Measurements from ENCODE around the gene KRT36. TPM values are rescaled to one million over a fixed set of nuclear protein-coding genes. Genes with fewer than 3 reads are reported as not detected.

Gene KRT36
- total RNA-seq, 1 experiment from 2014 or later, result not detected

- POLR2A ChIA-PET, result no interaction called here
- CTCF ChIA-PET, result interaction anchor here (0.5 to 1.0 kb wide), 4 partner anchors 9 to 1428 kb away, joined by 3 to 4 read pairs (median 3); no protein-coding TSS in a partner anchor
- Mint-ChIP-seq H3K36me3 (ENCODE audit: insufficient read depth, unreplicated experiment) (no peaks in the 10 kb centered on the region), H3K4me1 (ENCODE audit: low read depth, unreplicated experiment) (no peaks in the 10 kb centered on the region), H3K27ac (ENCODE audit: unreplicated experiment) (no peak overlapping the region), H3K4me3 (ENCODE audit: unreplicated experiment) (no peak overlapping the region), H3K9me3 (ENCODE audit: unreplicated experiment) (no peaks in the 10 kb centered on the region), H3K27me3 (ENCODE audit: insufficient read depth, unreplicated experiment) (no peaks in the 10 kb centered on the region)
- Histone ChIP-seq H3K36me3 (ENCODE audit: control insufficient read depth, insufficient read depth, low read length) (no peaks in the 10 kb centered on the region), H3K9me3 (no peaks in the 10 kb centered on the region), H3K4me1 (no peaks in the 10 kb centered on the region; the same call in 1 of the 2 replicates), H3K4me3 (ENCODE audit: low read depth, low read length) (no peak overlapping the region), H3K27me3 (replicated peaks; ENCODE audit: control insufficient read depth, insufficient read depth, low read length) (no peaks in the 10 kb centered on the region)
- no peak for DNase-seq
- intact Hi-C loops (cut with micrococcal nuclease; ENCODE audit: unreplicated experiment), result loop anchor here (10.0 kb wide), 1 partner anchor 170 kb away; no protein-coding TSS in a partner anchor
- TF ChIP-seq CTCF (IDR thresholded peaks at IDR 0.05; ENCODE audit: insufficient read depth in 1 of 2, low read depth in 1 of 2, low read length in 1 of 2, severe bottlenecking in 1 of 2, unreplicated experiment in 1 of 2), result no peak
- BruUV-seq (replicated peaks), result no TSS peak
Observed at GRCh38 chr17:41494524-41494923, 4.8 kb upstream of the KRT36 start.

GRCh38 chr17:41492771-41493170 is 3.1 kb upstream of the KRT36 start:
- BruUV-seq (replicated peaks), result no TSS peak
- H3K9me3 ChIP-seq, result no peaks in the 10 kb centered on the region
- Mint-ChIP-seq H3K4me3 (ENCODE audit: unreplicated experiment) (no peak overlapping the region), H3K9me3 (ENCODE audit: unreplicated experiment) (no peaks in the 10 kb centered on the region), H3K27me3 (ENCODE audit: insufficient read depth, unreplicated experiment) (no peaks in the 10 kb centered on the region), H3K36me3 (ENCODE audit: insufficient read depth, unreplicated experiment) (no peaks in the 10 kb centered on the region), H3K27ac (ENCODE audit: unreplicated experiment) (no peak overlapping the region), H3K4me1 (ENCODE audit: low read depth, unreplicated experiment) (no peaks in the 10 kb centered on the region)
- H3K4me1 ChIP-seq, result no peaks in the 10 kb centered on the region; the same call in 1 of the 2 replicates
- no peak overlapping the region for H3K4me3 ChIP-seq (ENCODE audit: low read depth, low read length)
- intact Hi-C loops (cut with micrococcal nuclease; ENCODE audit: unreplicated experiment), result loop anchor here (10.0 kb wide), 1 partner anchor 168 kb away; no protein-coding TSS in a partner anchor
- ChIA-PET POLR2A (no interaction called here), CTCF (no interaction called here)
- DNase-seq, result no peak
- no peaks in the 10 kb centered on the region for H3K36me3 ChIP-seq (ENCODE audit: control insufficient read depth, insufficient read depth, low read length)
- TF ChIP-seq CTCF (IDR thresholded peaks at IDR 0.05; ENCODE audit: insufficient read depth in 1 of 2, low read depth in 1 of 2, low read length in 1 of 2, severe bottlenecking in 1 of 2, unreplicated experiment in 1 of 2), result no peak
- H3K27me3 ChIP-seq (replicated peaks; ENCODE audit: control insufficient read depth, insufficient read depth, low read length), result no peaks in the 10 kb centered on the region

- Mint-ChIP-seq H3K27ac (ENCODE audit: unreplicated experiment) (no peak overlapping the region), H3K27me3 (ENCODE audit: insufficient read depth, unreplicated experiment) (no peaks in the 10 kb centered on the region), H3K4me3 (ENCODE audit: unreplicated experiment) (no peak overlapping the region), H3K9me3 (ENCODE audit: unreplicated experiment) (no peaks in the 10 kb centered on the region), H3K36me3 (ENCODE audit: insufficient read depth, unreplicated experiment) (no peaks in the 10 kb centered on the region), H3K4me1 (ENCODE audit: low read depth, unreplicated experiment) (no peaks in the 10 kb centered on the region)
- BruUV-seq (replicated peaks), result no TSS peak
- Histone ChIP-seq H3K4me1 (no peaks in the 10 kb centered on the region; the same call in 1 of the 2 replicates), H3K9me3 (no peaks in the 10 kb centered on the region), H3K27me3 (replicated peaks; ENCODE audit: control insufficient read depth, insufficient read depth, low read length) (no peaks in the 10 kb centered on the region), H3K4me3 (ENCODE audit: low read depth, low read length) (no peak overlapping the region), H3K36me3 (ENCODE audit: control insufficient read depth, insufficient read depth, low read length) (no peaks in the 10 kb centered on the region)
- TF ChIP-seq CTCF (IDR thresholded peaks at IDR 0.05; ENCODE audit: insufficient read depth in 1 of 2, low read depth in 1 of 2, low read length in 1 of 2, severe bottlenecking in 1 of 2, unreplicated experiment in 1 of 2), result no peak
- DNase-seq, result no peak
- intact Hi-C loops (cut with micrococcal nuclease; ENCODE audit: unreplicated experiment), result loop anchor here (10.0 kb wide), 1 partner anchor 168 kb away; no protein-coding TSS in a partner anchor
- ChIA-PET CTCF (no interaction called here), POLR2A (no interaction called here)
Observed at GRCh38 chr17:41492351-41492750, 2.6 kb upstream of the KRT36 start.

All from Caco-2 (cell line).